Measurements from ENCODE around the gene GRAMD4. TPM values are rescaled to one million over a fixed set of nuclear protein-coding genes. Genes with fewer than 3 reads are reported as not detected.

Gene GRAMD4
- total RNA-seq, 2 donors from 2014 or later: 6.8 to 21.4 TPM

- H3K4me3 Mint-ChIP-seq: peak overlapping the region; percentile 89
- H3K27ac Mint-ChIP-seq: peak overlapping the region in 1 of 2 donors; percentile 23
- no peak for DNase-seq (ENCODE audit: low spot score)
- ATAC-seq: no peak
- H3K27me3 Mint-ChIP-seq: no peaks in the 10 kb centered on the region
- H3K4me1 Mint-ChIP-seq (ENCODE audit: low read depth in 2 of 2): peaks cover 19 to 36% of the 10 kb centered on the region in 2 donors
- H3K36me3 Mint-ChIP-seq: no peaks in the 10 kb centered on the region
- H3K9me3 Mint-ChIP-seq: no peaks in the 10 kb centered on the region
These were observed 41.2 kb upstream of the GRAMD4 start for GRCh38 chr22:46578824-46579561.

GRCh38 chr22:46579751-46580449 lies 40.3 kb upstream of the GRAMD4 start:
- ATAC-seq: no peak
- Mint-ChIP-seq H3K9me3 (no peaks in the 10 kb centered on the region), H3K27ac (peak overlapping the region in 1 of 2 donors; percentile 16), H3K36me3 (no peaks in the 10 kb centered on the region), H3K4me1 (ENCODE audit: low read depth in 2 of 2) (peaks cover 19 to 36% of the 10 kb centered on the region in 2 donors), H3K4me3 (no peak overlapping the region), H3K27me3 (no peaks in the 10 kb centered on the region)
- DNase-seq (ENCODE audit: low spot score): no peak

GRCh38 chr22:46580940-46581537 lies 39.1 kb upstream of the GRAMD4 start:
- DNase-seq (ENCODE audit: low spot score) (no peak), ATAC-seq (no peak)
- H3K36me3 Mint-ChIP-seq: no peaks in the 10 kb centered on the region
- no peaks in the 10 kb centered on the region for H3K27me3 Mint-ChIP-seq
- peaks cover 10 to 30% of the 10 kb centered on the region in 2 donors for H3K4me1 Mint-ChIP-seq (ENCODE audit: low read depth in 2 of 2)
- no peaks in the 10 kb centered on the region for H3K9me3 Mint-ChIP-seq
- H3K27ac Mint-ChIP-seq: no peak overlapping the region
- H3K4me3 Mint-ChIP-seq: no peak overlapping the region

- DNase-seq (ENCODE audit: low spot score): no peak
- Mint-ChIP-seq H3K36me3 (no peaks in the 10 kb centered on the region), H3K27ac (no peak overlapping the region), H3K27me3 (no peaks in the 10 kb centered on the region), H3K4me3 (no peak overlapping the region), H3K9me3 (no peaks in the 10 kb centered on the region), H3K4me1 (ENCODE audit: low read depth in 2 of 2) (peaks cover 8 to 30% of the 10 kb centered on the region in 2 donors)
- ATAC-seq: no peak
These were observed 38.5 kb upstream of the GRAMD4 start for GRCh38 chr22:46581538-46582244.

- no peaks in the 10 kb centered on the region for H3K36me3 Mint-ChIP-seq
- DNase-seq (ENCODE audit: low spot score): no peak
- H3K9me3 Mint-ChIP-seq: no peaks in the 10 kb centered on the region
- no peaks in the 10 kb centered on the region for H3K27me3 Mint-ChIP-seq
- H3K4me1 Mint-ChIP-seq (ENCODE audit: low read depth in 2 of 2): peaks cover 14 to 37% of the 10 kb centered on the region in 2 donors
- H3K27ac Mint-ChIP-seq: no peak overlapping the region
- ATAC-seq: no peak
- no peak overlapping the region for H3K4me3 Mint-ChIP-seq
These were observed 37.8 kb upstream of the GRAMD4 start for GRCh38 chr22:46582281-46582933.

GRCh38 chr22:46583571-46583970 lies 36.6 kb upstream of the GRAMD4 start:
- no peak for ATAC-seq
- H3K27ac Mint-ChIP-seq: no peak overlapping the region
- no peaks in the 10 kb centered on the region for H3K9me3 Mint-ChIP-seq
- no peaks in the 10 kb centered on the region for H3K27me3 Mint-ChIP-seq
- no peak overlapping the region for H3K4me3 Mint-ChIP-seq
- H3K36me3 Mint-ChIP-seq: no peaks in the 10 kb centered on the region
- H3K4me1 Mint-ChIP-seq (ENCODE audit: low read depth in 2 of 2): peaks cover 17 to 37% of the 10 kb centered on the region in 2 donors
- no peak for DNase-seq (ENCODE audit: low spot score)

GRCh38 chr22:46584081-46584921 lies 35.9 kb upstream of the GRAMD4 start:
- Mint-ChIP-seq H3K27ac (no peak overlapping the region), H3K27me3 (no peaks in the 10 kb centered on the region), H3K36me3 (no peaks in the 10 kb centered on the region), H3K9me3 (no peaks in the 10 kb centered on the region), H3K4me3 (no peak overlapping the region), H3K4me1 (ENCODE audit: low read depth in 2 of 2) (peaks cover 14 to 32% of the 10 kb centered on the region in 2 donors)
- ATAC-seq (no peak), DNase-seq (ENCODE audit: low spot score) (no peak)

- DNase-seq (ENCODE audit: low spot score): peak; percentile 59
- Mint-ChIP-seq H3K9me3 (no peaks in the 10 kb centered on the region), H3K36me3 (no peaks in the 10 kb centered on the region), H3K27ac (no peak overlapping the region), H3K4me3 (no peak overlapping the region), H3K4me1 (ENCODE audit: low read depth in 2 of 2) (peaks cover 15 to 31% of the 10 kb centered on the region in 2 donors), H3K27me3 (no peaks in the 10 kb centered on the region)
- ATAC-seq: no peak
These were observed 34.7 kb upstream of the GRAMD4 start for GRCh38 chr22:46585340-46586122.

GRCh38 chr22:46586123-46586519 lies 34.1 kb upstream of the GRAMD4 start:
- Mint-ChIP-seq H3K27ac (no peak overlapping the region), H3K9me3 (no peaks in the 10 kb centered on the region)

GRCh38 chr22:46586531-46587011 lies 33.6 kb upstream of the GRAMD4 start:
- Mint-ChIP-seq H3K36me3 (no peaks in the 10 kb centered on the region), H3K4me1 (ENCODE audit: low read depth in 2 of 2) (peaks cover 15 to 26% of the 10 kb centered on the region in 2 donors), H3K27me3 (no peaks in the 10 kb centered on the region), H3K9me3 (no peaks in the 10 kb centered on the region), H3K27ac (peak overlapping the region in 1 of 2 donors; percentile 78), H3K4me3 (peak overlapping the region; percentile 75)
- ATAC-seq (no peak), DNase-seq (ENCODE audit: low spot score) (no peak)

More at GRCh38 chr22:46586123-46586519, 34.1 kb upstream of the GRAMD4 start:
- DNase-seq (ENCODE audit: low spot score): no peak
- H3K27me3 Mint-ChIP-seq: no peaks in the 10 kb centered on the region
- peaks cover 15 to 31% of the 10 kb centered on the region in 2 donors for H3K4me1 Mint-ChIP-seq (ENCODE audit: low read depth in 2 of 2)
- no peaks in the 10 kb centered on the region for H3K36me3 Mint-ChIP-seq
- no peak for ATAC-seq
- H3K4me3 Mint-ChIP-seq: no peak overlapping the region

GRCh38 chr22:46587061-46587460 lies 33.1 kb upstream of the GRAMD4 start:
- H3K36me3 Mint-ChIP-seq: no peaks in the 10 kb centered on the region

More at GRCh38 chr22:46587061-46587460, 33.1 kb upstream of the GRAMD4 start:
- Mint-ChIP-seq H3K4me3 (peak overlapping the region; percentile 75), H3K27ac (peak overlapping the region in 1 of 2 donors; percentile 78), H3K4me1 (ENCODE audit: low read depth in 2 of 2) (peaks cover 18 to 28% of the 10 kb centered on the region in 2 donors), H3K9me3 (no peaks in the 10 kb centered on the region), H3K27me3 (no peaks in the 10 kb centered on the region)
- DNase-seq (ENCODE audit: low spot score) (no peak), ATAC-seq (peak in 1 of 2 donors; percentile 66)
